HepG2 (cell line): ENCODE results near the gene AK8. TPM values are rescaled to one million over a fixed set of nuclear protein-coding genes. Genes with fewer than 3 reads are reported as not detected.

ENCODE experiments used
- ATAC-seq: fragments of 200-7000 bp; cut with Tn5 transposase; 3 replicates; pipeline ENCODE4 v1.9.1; 2020; ENCODE audit warnings: mild to moderate bottlenecking, moderate library complexity
- BruUV-seq: library from RNA; stranded (reverse); fragments of 400-500 nt; replicated peaks from 2 replicates; lab custom pipeline; 2021; lab: Mats Ljungman, UMichigan
- CTCF ChIA-PET: fragments of 300-600 bp; formaldehyde crosslinking; extraction: SDS; loops from one replicate; lab custom pipeline; 2021; ENCODE audit warnings: low total read pairs, inconsistent platforms, low intra/inter-chr PET ratio; lab: Yijun Ruan, JAX
- POLR2A ChIA-PET: fragments of 350-600 bp; sonication (Branson Sonifier 250); formaldehyde crosslinking; loops from one replicate; lab custom pipeline; 2020; ENCODE audit warnings: antibody characterized with exemption, inconsistent platforms; lab: Yijun Ruan, JAX
- DNase-seq: peaks from one replicate; pipeline ENCODE4 v3.0.0-alpha.2; 2015; ENCODE audit warnings: low spot score
- FAIRE-seq: peaks from 3 replicates; lab custom pipeline; 2011; peaks lifted over from hg19 to GRCh38; lab: Jason Lieb, UNC
- H2AFZ ChIP-seq: one replicate; pipeline ENCODE4 v1.6.1; 2011; ENCODE audit warnings: low read length, inconsistent platforms
- H3K27ac ChIP-seq: fragments of 300-600 bp; 3 replicates; pipeline ENCODE4 v1.8.0; 2011; ENCODE audit warnings: mixed run types, mild to moderate bottlenecking, mixed read lengths, low read length, inconsistent platforms; ENCODE audit not compliant: insufficient read depth; ENCODE audit errors: extremely low read length
- H3K27me3 ChIP-seq, 2 experiments: fragments of 200-600 bp in 1 of 2; 2 replicates in 1 of 2; 3 replicates in 1 of 2; pipeline versions ENCODE4 v1.6.0 to v1.8.0; 2011; ENCODE audit warnings: low read length in 2 of 2, mild to moderate bottlenecking in 2 of 2, moderate library complexity in 2 of 2, inconsistent platforms in 1 of 2; ENCODE audit not compliant: insufficient read depth in 2 of 2, control insufficient read depth in 1 of 2
- H3K36me3 ChIP-seq, 2 experiments: fragments of 200-600 bp in 1 of 2; replicated peaks in 1 of 2; 2 replicates in 1 of 2; 3 replicates in 1 of 2; pipeline versions ENCODE4 v1.5.1 to v1.8.0; 2011; ENCODE audit warnings: low read length in 2 of 2, inconsistent platforms in 1 of 2; ENCODE audit not compliant: insufficient read depth in 2 of 2, control insufficient read depth in 1 of 2
- H3K4me1 ChIP-seq: 2 replicates; pipeline ENCODE4 v1.5.1; 2012; ENCODE audit warnings: low read length, inconsistent platforms; ENCODE audit not compliant: insufficient read depth
- H3K4me2 ChIP-seq: 2 replicates; pipeline ENCODE4 v1.6.0; 2011; ENCODE audit warnings: low read depth, low read length, inconsistent platforms
- H3K4me3 ChIP-seq, 3 experiments: fragments of 200-600 bp in 1 of 3; sonication (generic), shearing (Covaris generic) in 1 of 3; replicated peaks in 1 of 3; 2 replicates each; pipeline ENCODE4 v1.5.1; 2011 to 2016; ENCODE audit warnings: low read length in 3 of 3, inconsistent platforms in 2 of 3, low read depth in 2 of 3, mild to moderate bottlenecking in 2 of 3, control low read depth in 1 of 3, mixed read lengths in 1 of 3; ENCODE audit not compliant: insufficient read depth in 1 of 3
- H3K79me2 ChIP-seq: one replicate; pipeline ENCODE4 v1.6.1; 2011; ENCODE audit warnings: low read length, inconsistent platforms; ENCODE audit not compliant: insufficient read depth
- H3K9ac ChIP-seq: 2 replicates; pipeline ENCODE4 v1.6.0; 2011; ENCODE audit warnings: mild to moderate bottlenecking, low read depth, low read length, inconsistent platforms; ENCODE audit not compliant: insufficient read depth
- H3K9me3 ChIP-seq: 2 replicates; pipeline ENCODE4 v1.5.1; 2012; ENCODE audit warnings: mild to moderate bottlenecking, low read length
- H4K20me1 ChIP-seq: 2 replicates; pipeline ENCODE4 v1.6.0; 2011; ENCODE audit warnings: inconsistent platforms, mild to moderate bottlenecking, low read length, moderate library complexity; ENCODE audit not compliant: insufficient read depth
- ASH2L ChIP-seq: fragments of 300-600, 200-600 bp; sonication (generic); IDR thresholded peaks from 2 replicates; pipeline ENCODE4 v1.7.0; 2017; ENCODE audit warnings: low read depth, mild to moderate bottlenecking, moderate library complexity, mixed read lengths, low read length; ENCODE audit not compliant: insufficient read length
- ATF1 ChIP-seq: IDR thresholded peaks from 2 replicates; pipeline ENCODE4 v1.6.1; 2016; ENCODE audit warnings: mild to moderate bottlenecking, control low read depth
- BRCA1 ChIP-seq: sonication (generic); formaldehyde crosslinking; IDR thresholded peaks from 2 replicates; pipeline ENCODE4 v1.4.0; 2020; ENCODE audit warnings: missing genetic modification reagents
- DMAP1 ChIP-seq: IDR thresholded peaks from 2 replicates; pipeline ENCODE4 v1.6.1; 2016
- ELF3 ChIP-seq: IDR thresholded peaks from 2 replicates; pipeline ENCODE4 v1.6.1; 2016; ENCODE audit warnings: missing genetic modification reagents, missing compliant biosample characterization
- HIC2 ChIP-seq: sonication (generic); formaldehyde crosslinking; IDR thresholded peaks from 2 replicates; pipeline ENCODE4 v1.9.0; 2022; ENCODE audit warnings: low read depth, missing genetic modification reagents
- ISL2 ChIP-seq: sonication (generic); formaldehyde crosslinking; IDR thresholded peaks from 2 replicates; pipeline ENCODE4 v1.5.0; 2020; ENCODE audit warnings: missing genetic modification reagents
- KLF9 ChIP-seq: IDR thresholded peaks from 2 replicates; pipeline ENCODE4 v1.6.1; 2016; ENCODE audit warnings: low read depth
- LCORL ChIP-seq, 2 experiments: fragments of 450-650 bp in 1 of 2; sonication (generic) in 1 of 2; formaldehyde crosslinking in 1 of 2; IDR thresholded peaks; 2 replicates each; pipeline versions ENCODE4 v1.5.0 to v1.6.1; 2017 to 2020; ENCODE audit warnings: antibody characterized with exemption in 1 of 2, missing genetic modification reagents in 1 of 2
- MTA3 ChIP-seq: sonication (generic); formaldehyde crosslinking; IDR thresholded peaks from 2 replicates; pipeline ENCODE4 v1.4.0; 2020; ENCODE audit warnings: missing genetic modification reagents
- NR2F1 ChIP-seq, 2 experiments: fragments of 450-650 bp in 1 of 2; formaldehyde crosslinking in 1 of 2; IDR thresholded peaks; 2 replicates each; pipeline versions ENCODE4 v1.5.0 to v1.6.1; 2016 to 2020; ENCODE audit warnings: mild to moderate bottlenecking in 1 of 2, missing compliant biosample characterization in 1 of 2, missing genetic modification reagents in 1 of 2, moderate library complexity in 1 of 2
- POGZ ChIP-seq: sonication (generic); formaldehyde crosslinking; IDR thresholded peaks from 2 replicates; pipeline ENCODE4 v1.4.0; 2020; ENCODE audit warnings: mild to moderate bottlenecking, missing genetic modification reagents
- SAFB2 ChIP-seq: sonication (generic); formaldehyde crosslinking; IDR thresholded peaks from 2 replicates; pipeline ENCODE4 v1.5.1; 2020; ENCODE audit warnings: missing genetic modification reagents, low read depth, mild to moderate bottlenecking, borderline replicate concordance
- SIX1 ChIP-seq: sonication (generic); formaldehyde crosslinking; IDR thresholded peaks from 2 replicates; pipeline ENCODE4 v1.4.0; 2020; ENCODE audit warnings: missing genetic modification reagents, borderline replicate concordance
- SMARCE1 ChIP-seq: fragments of 450-650 bp; IDR thresholded peaks from 2 replicates; pipeline ENCODE4 v1.6.1; 2017; ENCODE audit warnings: borderline replicate concordance
- TARDBP ChIP-seq: sonication (generic); formaldehyde crosslinking; IDR thresholded peaks from 2 replicates; pipeline ENCODE4 v1.8.0; 2022; ENCODE audit warnings: mild to moderate bottlenecking, missing genetic modification reagents
- ZNF33B ChIP-seq: sonication (generic); formaldehyde crosslinking; IDR thresholded peaks from 2 replicates; pipeline ENCODE4 v1.5.1; 2020; ENCODE audit warnings: mild to moderate bottlenecking, missing genetic modification reagents
- ZNF460 ChIP-seq: sonication (generic); formaldehyde crosslinking; IDR thresholded peaks from 2 replicates; pipeline ENCODE4 v1.5.1; 2020; ENCODE audit warnings: missing genetic modification reagents, mild to moderate bottlenecking, borderline replicate concordance
- ZNF563 ChIP-seq: sonication (generic); formaldehyde crosslinking; IDR thresholded peaks from 2 replicates; pipeline ENCODE4 v1.8.0; 2022; ENCODE audit warnings: mild to moderate bottlenecking, moderate library complexity, missing genetic modification reagents
- WGBS: methylation state at CpG from one replicate; pipeline ENCODE4 v1.1.6; 2017; ENCODE audit warnings: low lambda C conversion rate; 5-methylcytosine and 5-hydroxymethylcytosine counted together
- in situ Hi-C: cut with HindIII; loops from 2 replicates; pipeline ENCODE4 v1.10.0; 2017; ENCODE audit warnings: low pct_unique_long_range_greater_than_20kb; ENCODE audit not compliant: extremely low pct_ligation_motif_present
- intact Hi-C: fragments of 100-400 bp; cut with micrococcal nuclease; formaldehyde crosslinking; loops from one replicate; pipeline ENCODE4 v1.10.0; 2022; ENCODE audit not compliant: unreplicated experiment
- polyA plus RNA-seq, 8 experiments: library from polyadenylated mRNA; depleted of rRNA in 3 of 8; stranded (reverse) in 7 of 8; unstranded in 1 of 8; fragments of >200 nt; fragmentation: Illumina TruSeq in 4 of 8; extraction: Trizol in 4 of 8; gene quantifications; 2 replicates each; pipeline versions ENCODE4 v1.2.1 to v1.2.3, GENCODE V29; 2011 to 2016; ENCODE audit warnings: low read depth in 4 of 8, missing spikeins in 1 of 8, mixed read lengths in 1 of 8; ENCODE audit not compliant: insufficient read depth in 1 of 8
- total RNA-seq, 5 experiments: library from RNA; depleted of rRNA; stranded (reverse); fragments of >200 nt; fragmentation: Illumina TruSeq; extraction: Trizol; gene quantifications; 2 replicates each; pipeline ENCODE4 v1.2.3, GENCODE V29; 2016; ENCODE audit warnings: low read depth in 1 of 5
- TF ChIP-seq, protein P1 (sequence below): sonication (generic); formaldehyde crosslinking; IDR thresholded peaks from 2 replicates; pipeline ENCODE4 v1.4.0; 2020; ENCODE audit warnings: missing genetic modification reagents, borderline replicate concordance

The AK8 gene
- total and polyA plus RNA-seq, 2 of the 13 experiments (the other 11 are each of a cell fraction or from before 2014, with no cell fraction given) = 0.11 TPM; not detected in 1

- TF ChIP-seq ZNF33B (CRISPR knock-in tag) = 0 out of 2 replicates have a peak, but pooled peaks have one; percentile 4
- no peak for TF ChIP-seq SMARCE1
- no peak for TF ChIP-seq ISL2 (CRISPR knock-in tag)
- TF ChIP-seq MTA3 (CRISPR knock-in tag) = no peak
- no peak for TF ChIP-seq NR2F1 (CRISPR knock-in tag; IDR thresholded peaks at IDR 0.05)
- TF ChIP-seq ASH2L = peak; percentile 17
- TF ChIP-seq SIX1 = no peak
- TF ChIP-seq TARDBP = no peak
- TF ChIP-seq SAFB2 = no peak
- TF ChIP-seq LCORL (IDR thresholded peaks at IDR 0.05) = no peak
- TF ChIP-seq LCORL (CRISPR knock-in tag; IDR thresholded peaks at IDR 0.05) = no peak
- 0 out of 2 replicates have a peak, but pooled peaks have one; percentile 6 for TF ChIP-seq ZNF563 (CRISPR knock-in tag)
- TF ChIP-seq ELF3 (CRISPR knock-in tag) = no peak
These were observed 792 bp upstream of the AK8 start, which contains the start of gene SPACA9 (continued) for GRCh38 chr9:132878695-132879456.

- 22% methylated on average over 8 of the region's 14 CpGs for WGBS
- H3K9ac ChIP-seq = peak overlapping the region; percentile 81; the same call in 1 of the 2 replicates
- H3K4me1 ChIP-seq = peaks cover 15% of the 10 kb centered on the region; the same call in 1 of the 2 replicates
- H3K4me2 ChIP-seq = peak overlapping the region; percentile 82
- no peak overlapping the region for H3K27ac ChIP-seq
- no peaks in the 10 kb centered on the region for H4K20me1 ChIP-seq
- no peaks in the 10 kb centered on the region for H3K79me2 ChIP-seq
- in situ Hi-C loops (no loop called here), intact Hi-C loops (no loop called here)
- H3K9me3 ChIP-seq = no peaks in the 10 kb centered on the region
- H3K36me3 ChIP-seq = no peaks in the 10 kb centered on the region
- no peak for FAIRE-seq
- CTCF ChIA-PET = no interaction called here
- peaks cover 0 to 8% of the 10 kb centered on the region in 2 experiments; a peak in 3 of 5 replicates for H3K27me3 ChIP-seq
- no peak for ATAC-seq
- DNase-seq = no peak
- H2AFZ ChIP-seq = no peak overlapping the region
- peak overlapping the region; percentile 75 to 99 (median 95) for H3K4me3 ChIP-seq
- BruUV-seq = no TSS peak
- POLR2A ChIA-PET = interaction anchor here (0.9 kb wide), 1 partner anchor 28 kb away, joined by 3 read pairs; no protein-coding TSS in a partner anchor
- TF ChIP-seq BRCA1 (CRISPR knock-in tag) = no peak
- TF ChIP-seq ATF1 (CRISPR knock-in tag) = no peak
- TF ChIP-seq ZNF460 = no peak
- TF ChIP-seq POGZ (CRISPR knock-in tag) = no peak
- TF ChIP-seq, protein P1, sequence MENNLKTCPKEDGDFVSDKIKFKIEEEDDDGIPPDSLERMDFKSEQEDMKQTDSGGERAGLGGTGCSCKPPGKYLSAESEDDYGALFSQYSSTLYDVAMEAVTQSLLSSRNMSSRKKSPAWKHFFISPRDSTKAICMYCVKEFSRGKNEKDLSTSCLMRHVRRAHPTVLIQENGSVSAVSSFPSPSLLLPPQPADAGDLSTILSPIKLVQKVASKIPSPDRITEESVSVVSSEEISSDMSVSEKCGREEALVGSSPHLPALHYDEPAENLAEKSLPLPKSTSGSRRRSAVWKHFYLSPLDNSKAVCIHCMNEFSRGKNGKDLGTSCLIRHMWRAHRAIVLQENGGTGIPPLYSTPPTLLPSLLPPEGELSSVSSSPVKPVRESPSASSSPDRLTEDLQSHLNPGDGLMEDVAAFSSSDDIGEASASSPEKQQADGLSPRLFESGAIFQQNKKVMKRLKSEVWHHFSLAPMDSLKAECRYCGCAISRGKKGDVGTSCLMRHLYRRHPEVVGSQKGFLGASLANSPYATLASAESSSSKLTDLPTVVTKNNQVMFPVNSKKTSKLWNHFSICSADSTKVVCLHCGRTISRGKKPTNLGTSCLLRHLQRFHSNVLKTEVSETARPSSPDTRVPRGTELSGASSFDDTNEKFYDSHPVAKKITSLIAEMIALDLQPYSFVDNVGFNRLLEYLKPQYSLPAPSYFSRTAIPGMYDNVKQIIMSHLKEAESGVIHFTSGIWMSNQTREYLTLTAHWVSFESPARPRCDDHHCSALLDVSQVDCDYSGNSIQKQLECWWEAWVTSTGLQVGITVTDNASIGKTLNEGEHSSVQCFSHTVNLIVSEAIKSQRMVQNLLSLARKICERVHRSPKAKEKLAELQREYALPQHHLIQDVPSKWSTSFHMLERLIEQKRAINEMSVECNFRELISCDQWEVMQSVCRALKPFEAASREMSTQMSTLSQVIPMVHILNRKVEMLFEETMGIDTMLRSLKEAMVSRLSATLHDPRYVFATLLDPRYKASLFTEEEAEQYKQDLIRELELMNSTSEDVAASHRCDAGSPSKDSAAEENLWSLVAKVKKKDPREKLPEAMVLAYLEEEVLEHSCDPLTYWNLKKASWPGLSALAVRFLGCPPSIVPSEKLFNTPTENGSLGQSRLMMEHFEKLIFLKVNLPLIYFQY (CRISPR knock-in tag) = no peak
- no peak for TF ChIP-seq KLF9 (CRISPR knock-in tag)
- TF ChIP-seq DMAP1 (CRISPR knock-in tag) = no peak
- no peak for TF ChIP-seq HIC2 (CRISPR knock-in tag)
These were observed 643 bp downstream of the AK8 start for GRCh38 chr9:132877458-132877823.
